Lower leg skin (tissue), 3 donors: ENCODE measurements around the gene SLC25A26.

ENCODE experiments used
- CTCF ChIP-seq, 3 donors: fragments of 450-650 bp; IDR thresholded peaks; one replicate each; pipeline ENCODE4 v1.5.1; 2016; ENCODE audit warnings: antibody characterized with exemption in 3 of 3, mild to moderate bottlenecking in 3 of 3, moderate library complexity in 2 of 3
- POLR2A ChIP-seq, 2 donors: fragments of 450-650 bp; IDR thresholded peaks; one replicate each; pipeline ENCODE4 v1.6.1; 2016 to 2017; ENCODE audit warnings: antibody characterized with exemption in 2 of 2, mild to moderate bottlenecking in 1 of 2, moderate library complexity in 1 of 2

GRCh38 chr3:66200147-66200546 is 20.7 kb upstream of the SLC25A26 start:
- TF ChIP-seq CTCF (IDR thresholded peaks at IDR 0.05) (no peak), POLR2A (IDR thresholded peaks at IDR 0.05) (no peak)
